HG03460 (cell line): ENCODE measurements around the gene CFAP68.

Source experiments
- ATAC-seq: cut with Tn5 transposase; IDR thresholded peaks from one replicate; pipeline ENCODE4 v1.9.1; 2021; ENCODE audit not compliant: unreplicated experiment

CFAP68 gene

GRCh38 chr11:111878849-111879636, at the start of gene CFAP68, which contains the start of gene FDXACB1:
Gene CFAP68 (plus strand): TSS chr11:111879541. CDS start chr11:111879561, 20 bp downstream.
Gene FDXACB1 (minus strand): TSS chr11:111879165. CDS start chr11:111879132, 33 bp downstream.
- peak; percentile 93 for ATAC-seq

GRCh38 chr11:111833524-111833923, 45.8 kb upstream of the CFAP68 start:
- no peak for ATAC-seq

GRCh38 chr11:111834432-111835163, 44.7 kb upstream of the CFAP68 start:
- no peak for ATAC-seq

- ATAC-seq, result no peak
These were observed 43.7 kb upstream of the CFAP68 start for GRCh38 chr11:111835665-111836064.

- ATAC-seq, result no peak
These were observed 43.2 kb upstream of the CFAP68 start for GRCh38 chr11:111836162-111836561.

- peak; percentile 81 for ATAC-seq
These were observed 42.6 kb upstream of the CFAP68 start for GRCh38 chr11:111836721-111837120.

- ATAC-seq, result no peak
These were observed 41.9 kb upstream of the CFAP68 start for GRCh38 chr11:111837366-111837891.

GRCh38 chr11:111838054-111838453, 41.3 kb upstream of the CFAP68 start:
- no peak for ATAC-seq

- no peak for ATAC-seq
These were observed 39.2 kb upstream of the CFAP68 start for GRCh38 chr11:111840143-111840542.

GRCh38 chr11:111841370-111842053, 37.8 kb upstream of the CFAP68 start:
- ATAC-seq, result peak; percentile 41

GRCh38 chr11:111843661-111844060, 35.7 kb upstream of the CFAP68 start:
- no peak for ATAC-seq

GRCh38 chr11:111845276-111846028, 33.9 kb upstream of the CFAP68 start:
- no peak for ATAC-seq

- ATAC-seq, result no peak
These were observed 33.3 kb upstream of the CFAP68 start for GRCh38 chr11:111846063-111846462.

GRCh38 chr11:111846636-111847035, 32.7 kb upstream of the CFAP68 start:
- no peak for ATAC-seq

GRCh38 chr11:111849631-111850030, 29.7 kb upstream of the CFAP68 start:
- no peak for ATAC-seq

GRCh38 chr11:111851067-111851466, 28.3 kb upstream of the CFAP68 start:
- ATAC-seq, result no peak

GRCh38 chr11:111851636-111852035, 27.7 kb upstream of the CFAP68 start:
- no peak for ATAC-seq

GRCh38 chr11:111852103-111852502, 27.2 kb upstream of the CFAP68 start:
- ATAC-seq, result no peak

- ATAC-seq, result no peak
These were observed 23.8 kb upstream of the CFAP68 start for GRCh38 chr11:111855506-111855905.

GRCh38 chr11:111860257-111860656, 19.1 kb upstream of the CFAP68 start:
- no peak for ATAC-seq

- ATAC-seq, result no peak
These were observed 9.2 kb upstream of the CFAP68 start for GRCh38 chr11:111870113-111870512.
